ENCODE data around the gene SLC6A19.

Gene SLC6A19

DNA sequence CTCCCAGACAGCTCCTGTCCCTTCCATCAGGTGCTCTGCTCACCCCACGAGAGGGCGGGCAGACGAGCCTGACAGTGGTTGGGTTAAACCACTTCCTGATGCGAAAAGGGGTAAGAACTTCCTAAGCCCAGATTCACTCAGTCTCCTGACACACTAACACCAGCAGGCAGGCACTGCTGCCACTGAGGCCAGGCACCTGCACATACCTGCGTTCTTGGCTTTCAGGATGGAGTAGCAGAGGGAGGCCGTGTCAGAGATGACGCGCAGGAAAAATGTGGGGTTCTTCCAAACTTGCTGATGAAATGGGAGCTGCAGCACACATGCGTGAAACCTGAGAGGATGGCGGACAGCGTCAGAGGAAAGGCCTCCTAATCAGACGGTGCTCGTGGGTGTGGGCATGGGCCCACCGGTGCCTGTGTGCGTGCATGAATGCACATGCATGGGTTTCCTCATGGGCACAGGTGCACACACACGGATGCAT is 53.7 kb downstream of the SLC6A19 start:
- H3K4me1 ChIP-seq (ENCODE audit: low read length) = no peaks in the 10 kb centered on the region
- no peak overlapping the region for H3K4me3 ChIP-seq (ENCODE audit: low read length)
- H3K36me3 ChIP-seq (replicated peaks; ENCODE audit: low read depth, low read length) = no peaks in the 10 kb centered on the region
- H3K27ac ChIP-seq (ENCODE audit: low read length) = no peak overlapping the region
- H2AFZ ChIP-seq (ENCODE audit: low read depth, low read length) = no peak overlapping the region
- TF ChIP-seq EZH2phosphoT487 (IDR thresholded peaks at IDR 0.05; ENCODE audit: low read depth) = no peak
- TF ChIP-seq, protein P1, sequence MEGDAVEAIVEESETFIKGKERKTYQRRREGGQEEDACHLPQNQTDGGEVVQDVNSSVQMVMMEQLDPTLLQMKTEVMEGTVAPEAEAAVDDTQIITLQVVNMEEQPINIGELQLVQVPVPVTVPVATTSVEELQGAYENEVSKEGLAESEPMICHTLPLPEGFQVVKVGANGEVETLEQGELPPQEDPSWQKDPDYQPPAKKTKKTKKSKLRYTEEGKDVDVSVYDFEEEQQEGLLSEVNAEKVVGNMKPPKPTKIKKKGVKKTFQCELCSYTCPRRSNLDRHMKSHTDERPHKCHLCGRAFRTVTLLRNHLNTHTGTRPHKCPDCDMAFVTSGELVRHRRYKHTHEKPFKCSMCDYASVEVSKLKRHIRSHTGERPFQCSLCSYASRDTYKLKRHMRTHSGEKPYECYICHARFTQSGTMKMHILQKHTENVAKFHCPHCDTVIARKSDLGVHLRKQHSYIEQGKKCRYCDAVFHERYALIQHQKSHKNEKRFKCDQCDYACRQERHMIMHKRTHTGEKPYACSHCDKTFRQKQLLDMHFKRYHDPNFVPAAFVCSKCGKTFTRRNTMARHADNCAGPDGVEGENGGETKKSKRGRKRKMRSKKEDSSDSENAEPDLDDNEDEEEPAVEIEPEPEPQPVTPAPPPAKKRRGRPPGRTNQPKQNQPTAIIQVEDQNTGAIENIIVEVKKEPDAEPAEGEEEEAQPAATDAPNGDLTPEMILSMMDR (IDR thresholded peaks at IDR 0.05; ENCODE audit: low read depth, low read length) = no peak
- no peaks in the 10 kb centered on the region for H3K27me3 ChIP-seq (ENCODE audit: low read depth, low read length)
- H4K20me1 ChIP-seq (ENCODE audit: insufficient read depth, low read length) = no peaks in the 10 kb centered on the region
- no peaks in the 10 kb centered on the region for H3K9me3 ChIP-seq (ENCODE audit: insufficient read depth, low read length)
- H3K4me2 ChIP-seq (ENCODE audit: low read length) = no peak overlapping the region
- no peaks in the 10 kb centered on the region for H3K79me2 ChIP-seq (ENCODE audit: low read length)
- H3K9ac ChIP-seq (ENCODE audit: low read length) = no peak overlapping the region

DNA sequence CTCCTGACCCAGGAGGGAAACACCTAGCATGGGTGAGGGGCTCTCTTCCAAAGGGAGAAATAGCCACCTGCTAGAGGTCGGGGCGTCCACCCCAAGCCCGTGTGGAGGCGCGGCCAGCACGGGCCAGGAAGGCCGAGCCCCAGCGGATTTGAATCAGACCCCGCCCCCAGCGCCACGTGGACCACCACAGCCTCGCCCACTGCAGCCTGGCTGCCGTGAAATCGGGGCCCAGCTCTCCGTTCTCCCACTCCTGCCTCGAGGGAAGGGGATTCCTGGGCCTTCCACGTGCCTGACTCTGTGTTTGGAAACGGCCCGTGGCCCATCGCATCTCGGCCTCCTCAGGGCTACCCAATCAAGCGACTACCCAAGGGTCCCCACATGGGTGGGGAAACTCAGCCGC is 55.4 kb downstream of the SLC6A19 start:
- no peak overlapping the region for H3K4me3 ChIP-seq (ENCODE audit: low read length)
- H3K36me3 ChIP-seq (replicated peaks; ENCODE audit: low read depth, low read length) = no peaks in the 10 kb centered on the region
- H3K4me2 ChIP-seq (ENCODE audit: low read length) = no peak overlapping the region
- no peaks in the 10 kb centered on the region for H3K4me1 ChIP-seq (ENCODE audit: low read length)
- no peaks in the 10 kb centered on the region for H3K27me3 ChIP-seq (ENCODE audit: low read depth, low read length)
- TF ChIP-seq, protein P1 (IDR thresholded peaks at IDR 0.05; ENCODE audit: low read depth, low read length) = no peak
- no peak for TF ChIP-seq EZH2phosphoT487 (IDR thresholded peaks at IDR 0.05; ENCODE audit: low read depth)
- H3K9me3 ChIP-seq (ENCODE audit: insufficient read depth, low read length) = no peaks in the 10 kb centered on the region
- H2AFZ ChIP-seq (ENCODE audit: low read depth, low read length) = no peak overlapping the region
- no peak overlapping the region for H3K9ac ChIP-seq (ENCODE audit: low read length)
- no peaks in the 10 kb centered on the region for H4K20me1 ChIP-seq (ENCODE audit: insufficient read depth, low read length)
- H3K27ac ChIP-seq (ENCODE audit: low read length) = no peak overlapping the region
- H3K79me2 ChIP-seq (ENCODE audit: low read length) = no peaks in the 10 kb centered on the region

DNA sequence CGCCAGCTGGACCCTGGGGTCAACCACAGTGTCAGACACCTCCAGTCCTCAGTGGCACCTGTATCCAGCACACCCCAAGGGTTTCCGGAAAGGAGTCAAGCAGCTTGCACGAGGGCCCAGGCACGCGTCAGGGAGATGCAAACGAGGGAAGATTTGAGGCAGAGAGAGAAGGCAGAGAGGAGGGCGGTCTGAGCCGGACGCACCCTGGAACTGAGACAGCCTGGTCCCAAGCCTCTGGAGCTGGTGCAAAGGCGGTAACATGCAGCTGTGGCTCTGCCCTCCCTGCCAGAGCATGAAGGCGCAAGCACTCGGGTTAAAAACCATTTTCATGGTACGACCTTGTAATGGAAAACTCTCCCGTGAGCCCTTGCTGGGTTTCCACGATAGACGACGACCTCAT is 56.0 kb downstream of the SLC6A19 start:
- no peaks in the 10 kb centered on the region for H3K36me3 ChIP-seq (replicated peaks; ENCODE audit: low read depth, low read length)
- H3K9ac ChIP-seq (ENCODE audit: low read length) = no peak overlapping the region
- no peaks in the 10 kb centered on the region for H3K79me2 ChIP-seq (ENCODE audit: low read length)
- no peak overlapping the region for H3K4me3 ChIP-seq (ENCODE audit: low read length)
- H3K4me2 ChIP-seq (ENCODE audit: low read length) = no peak overlapping the region
- no peaks in the 10 kb centered on the region for H3K4me1 ChIP-seq (ENCODE audit: low read length)
- H2AFZ ChIP-seq (ENCODE audit: low read depth, low read length) = no peak overlapping the region
- no peaks in the 10 kb centered on the region for H4K20me1 ChIP-seq (ENCODE audit: insufficient read depth, low read length)
- TF ChIP-seq EZH2phosphoT487 (IDR thresholded peaks at IDR 0.05; ENCODE audit: low read depth) = no peak
- TF ChIP-seq, protein P1 (IDR thresholded peaks at IDR 0.05; ENCODE audit: low read depth, low read length) = no peak
- no peaks in the 10 kb centered on the region for H3K9me3 ChIP-seq (ENCODE audit: insufficient read depth, low read length)
- H3K27me3 ChIP-seq (ENCODE audit: low read depth, low read length) = no peaks in the 10 kb centered on the region
- no peak overlapping the region for H3K27ac ChIP-seq (ENCODE audit: low read length)

DNA sequence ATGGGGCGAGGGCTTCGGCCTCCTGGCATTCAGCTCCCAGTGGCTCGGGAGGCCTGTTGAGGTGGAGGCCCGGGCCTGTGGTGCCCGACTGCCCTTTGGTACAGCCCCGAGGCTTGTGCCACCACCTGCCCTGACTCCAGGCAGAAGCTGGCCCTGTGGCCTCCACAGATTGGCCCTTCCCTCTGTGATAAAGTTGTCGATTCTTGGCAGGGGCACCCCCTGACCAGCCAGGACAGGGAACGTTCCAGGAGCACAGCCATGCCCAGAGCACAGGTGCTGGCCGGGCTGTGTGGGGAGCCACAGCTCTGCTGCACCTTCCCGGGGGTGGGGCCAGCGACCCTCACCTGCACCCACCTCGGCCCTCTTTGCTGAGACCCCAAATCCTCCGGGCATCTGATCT is 56.4 kb downstream of the SLC6A19 start:
- Histone ChIP-seq H3K4me2 (ENCODE audit: low read length) (no peak overlapping the region), H3K27ac (ENCODE audit: low read length) (no peak overlapping the region), H3K27me3 (ENCODE audit: low read depth, low read length) (no peaks in the 10 kb centered on the region), H3K9ac (ENCODE audit: low read length) (no peak overlapping the region), H4K20me1 (ENCODE audit: insufficient read depth, low read length) (no peaks in the 10 kb centered on the region), H3K36me3 (replicated peaks; ENCODE audit: low read depth, low read length) (no peaks in the 10 kb centered on the region), H3K4me3 (ENCODE audit: low read length) (no peak overlapping the region), H3K9me3 (ENCODE audit: insufficient read depth, low read length) (no peaks in the 10 kb centered on the region), H3K4me1 (ENCODE audit: low read length) (no peaks in the 10 kb centered on the region), H2AFZ (ENCODE audit: low read depth, low read length) (no peak overlapping the region), H3K79me2 (ENCODE audit: low read length) (no peaks in the 10 kb centered on the region)
- TF ChIP-seq, protein P1 (IDR thresholded peaks at IDR 0.05; ENCODE audit: low read depth, low read length) = no peak
- TF ChIP-seq EZH2phosphoT487 (IDR thresholded peaks at IDR 0.05; ENCODE audit: low read depth) = no peak

Measured in OCI-LY3 (cell line).